DMS79 treated with DMSO at 0.1 percent for 48 hours (cell line): ENCODE results near the gene TRIM46.
"Not testable (repeated sequence)": the region's sequence is repeated elsewhere in the genome, so short reads cannot be mapped to it uniquely, and the experiment has no call there.

Experiments used
- DNase-seq: peaks from one replicate; lab custom pipeline; 2025; lab: John Stamatoyannopoulos, UW

Gene TRIM46

DNA sequence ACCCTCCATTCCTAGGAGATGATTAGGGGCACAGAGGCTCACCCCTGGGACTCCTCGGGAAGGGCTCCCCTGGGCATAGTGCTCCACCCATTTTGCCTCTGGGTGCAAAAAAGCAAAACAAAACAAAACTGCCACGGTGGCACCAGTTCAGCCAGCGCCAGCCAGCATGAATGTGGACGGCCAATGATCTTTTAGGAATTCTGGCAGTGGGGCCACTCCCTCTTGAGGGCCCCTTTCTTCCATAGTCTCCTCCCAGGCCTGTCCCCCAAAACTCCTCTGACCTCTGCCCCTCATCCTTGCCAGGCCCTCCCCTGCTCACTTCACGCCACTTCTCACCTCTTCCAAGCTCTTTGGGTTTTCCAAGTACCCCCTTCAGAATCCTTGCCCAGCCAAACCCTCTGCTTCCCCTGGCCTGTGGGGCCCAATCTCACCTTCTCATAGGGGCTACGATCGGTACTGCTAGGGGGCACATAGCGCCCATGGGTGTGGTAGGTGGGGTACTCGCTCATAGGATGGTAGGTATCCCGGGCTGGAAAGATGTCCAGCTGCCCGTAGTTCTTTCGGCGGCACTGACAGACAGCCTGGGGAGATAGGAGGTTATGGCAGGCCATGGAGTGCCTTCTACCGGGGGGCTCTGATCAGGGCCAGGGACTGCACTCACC, 13.3 kb downstream of the TRIM46 start:
- peak; percentile 56 for DNase-seq

DNA sequence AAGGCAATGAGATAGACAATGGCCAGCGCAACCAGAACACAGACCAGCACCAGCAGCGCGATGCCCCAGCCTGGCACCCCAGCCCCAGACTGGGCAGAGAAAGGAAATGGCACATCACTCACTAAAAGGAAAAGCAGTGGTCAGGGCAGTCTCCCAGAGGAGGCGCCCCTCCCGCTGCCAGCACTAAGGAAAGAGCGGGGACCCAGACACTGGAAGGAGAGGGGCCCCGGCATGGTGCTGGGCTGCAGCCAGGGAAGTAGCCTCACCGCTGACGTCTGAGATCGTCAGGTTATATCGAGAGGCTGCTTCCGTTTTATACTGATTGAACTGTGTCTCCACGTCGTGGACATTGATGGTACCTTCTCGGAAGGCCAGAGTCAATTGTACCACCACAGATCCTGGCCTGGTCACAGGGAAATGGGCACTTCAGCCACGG, 13.8 kb downstream of the TRIM46 start:
- DNase-seq, result no peak

DNA sequence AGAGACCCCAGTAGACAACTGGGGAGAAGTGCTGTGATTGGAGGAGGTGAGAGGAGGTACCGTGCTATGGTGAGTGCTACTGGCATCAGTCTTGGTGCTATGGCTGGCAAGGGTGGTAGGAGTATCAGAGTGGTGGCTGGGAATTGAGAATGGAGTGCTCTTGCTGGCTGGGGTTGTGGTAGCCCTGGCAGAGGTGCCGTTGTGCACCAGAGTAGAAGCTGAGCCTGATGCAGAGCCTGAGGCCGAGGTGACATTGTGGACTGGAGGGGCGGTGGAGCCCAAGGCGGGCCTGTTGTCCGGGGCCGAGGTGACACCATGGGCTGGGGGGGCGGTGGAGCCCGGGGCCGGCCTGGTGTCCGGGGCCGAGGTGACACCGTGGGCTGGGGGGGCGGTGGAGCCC, 14.6 kb downstream of the TRIM46 start:
- DNase-seq, result no peak

DNA sequence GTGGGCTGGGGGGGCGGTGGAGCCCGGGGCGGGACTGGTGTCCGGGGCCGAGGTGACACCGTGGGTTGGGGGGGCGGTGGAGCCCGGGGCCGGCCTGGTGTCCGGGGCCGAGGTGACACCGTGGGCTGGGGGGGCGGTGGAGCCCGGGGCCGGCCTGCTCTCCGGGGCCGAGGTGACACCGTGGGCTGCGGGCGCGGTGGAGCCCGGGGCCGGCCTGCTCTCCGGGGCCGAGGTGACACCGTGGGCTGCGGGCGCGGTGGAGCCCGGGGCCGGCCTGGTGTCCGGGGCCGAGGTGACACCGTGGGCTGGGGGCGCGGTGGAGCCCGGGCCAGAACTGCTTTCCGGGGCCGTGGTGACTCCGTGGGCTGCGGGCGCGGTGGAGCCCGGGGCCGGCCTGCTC, 16.3 kb downstream of the TRIM46 start:
- DNase-seq, result not testable (repeated sequence)

DNA sequence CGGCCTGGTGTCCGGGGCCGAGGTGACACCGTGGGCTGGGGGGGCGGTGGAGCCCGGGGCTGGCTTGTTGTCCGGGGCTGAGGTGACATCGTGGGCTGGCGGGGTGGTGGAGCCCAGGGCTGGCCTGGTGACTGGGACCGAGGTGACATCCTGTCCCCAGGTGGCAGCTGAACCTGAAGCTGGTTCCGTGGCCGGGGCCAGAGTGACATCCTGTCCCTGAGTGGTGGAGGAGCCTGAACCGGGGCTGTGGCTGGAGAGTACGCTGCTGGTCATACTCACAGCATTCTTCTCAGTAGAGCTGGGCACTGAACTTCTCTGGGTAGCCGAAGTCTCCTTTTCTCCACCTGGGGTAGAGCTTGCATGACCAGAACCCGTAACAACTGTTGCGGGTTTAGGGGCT, 18.3 kb downstream of the TRIM46 start:
- no peak for DNase-seq

DNA sequence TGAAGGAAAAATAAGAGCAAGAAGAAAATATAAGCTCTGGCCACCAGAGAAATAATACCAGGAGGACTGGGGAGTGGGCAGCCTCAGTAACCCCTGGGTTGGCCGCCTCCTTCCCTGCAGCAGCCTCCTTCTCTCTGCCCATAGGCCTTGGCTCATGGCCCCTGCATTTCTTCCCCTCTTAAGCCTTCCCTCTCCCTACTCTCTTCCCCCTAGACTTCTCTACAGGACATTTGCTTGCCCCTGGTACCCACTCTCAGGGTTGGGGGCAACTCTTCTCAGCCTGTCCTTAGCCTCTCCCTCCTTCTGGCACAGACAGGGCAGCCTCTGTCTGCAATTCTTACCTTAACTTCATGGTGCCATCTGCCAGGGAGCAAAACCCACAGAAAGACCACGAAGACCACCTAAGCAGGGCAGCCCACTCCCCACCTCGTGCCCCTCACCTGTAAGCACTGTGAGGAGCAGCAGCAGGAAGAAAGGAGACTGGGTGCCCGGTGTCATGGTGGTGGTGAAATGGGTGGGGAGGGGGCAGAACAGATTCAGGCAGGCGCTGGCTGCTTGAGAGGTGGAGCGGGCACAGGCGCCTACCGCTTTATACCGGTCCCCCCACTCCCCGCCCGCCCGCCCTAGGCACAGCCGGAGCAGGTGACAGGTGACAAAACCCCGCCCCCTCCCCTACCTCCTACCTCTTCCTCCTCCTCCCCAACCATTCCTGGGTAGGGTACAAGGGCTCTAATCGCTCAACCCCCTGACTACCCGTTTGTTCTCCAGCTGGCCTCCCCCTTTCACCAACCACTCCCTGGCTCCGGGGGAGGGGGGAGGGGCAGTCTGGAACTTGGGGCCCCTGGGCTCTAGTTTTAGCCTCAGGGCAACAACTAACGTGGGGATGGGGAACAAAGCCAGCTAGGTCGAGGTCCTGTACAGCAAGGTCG, 19.0 kb downstream of the TRIM46 start:
- DNase-seq, result peak; percentile 77

DNA sequence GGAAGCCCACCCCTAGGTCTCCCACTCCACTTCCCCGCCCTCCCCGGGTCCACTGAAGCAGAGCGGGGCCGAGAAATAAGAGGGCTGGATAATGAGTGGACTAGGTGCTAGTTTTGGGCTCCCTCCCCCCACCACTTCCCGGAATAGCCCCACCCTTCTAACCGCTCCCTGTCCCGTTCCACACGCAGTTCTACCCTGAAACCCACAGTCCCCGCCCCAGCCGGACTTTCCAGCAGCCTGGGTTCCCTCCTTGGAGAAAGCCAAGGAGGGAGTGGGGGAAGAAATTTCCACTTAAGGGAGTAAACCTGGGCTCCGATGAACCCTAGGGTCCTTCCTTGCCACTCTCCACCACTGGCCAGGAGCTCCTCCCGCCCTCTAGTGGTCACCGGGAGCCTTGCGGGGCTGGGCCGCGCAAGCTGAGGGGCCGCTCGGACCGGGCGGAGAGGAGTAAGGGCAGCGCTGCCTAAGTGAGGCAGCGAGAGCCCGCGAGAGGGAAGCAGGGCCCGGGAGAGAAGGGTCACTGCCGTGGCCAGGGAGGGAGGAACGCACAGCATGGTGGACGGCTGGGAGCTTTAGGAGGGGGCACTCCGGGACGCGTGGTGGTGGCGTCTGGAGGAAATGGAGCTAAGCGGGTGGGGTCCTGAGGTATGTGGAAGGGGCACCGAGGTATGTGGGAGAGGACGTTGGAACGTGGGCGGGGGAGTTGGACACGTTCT, 19.8 kb downstream of the TRIM46 start:
- DNase-seq, result peak; percentile 80

DNA sequence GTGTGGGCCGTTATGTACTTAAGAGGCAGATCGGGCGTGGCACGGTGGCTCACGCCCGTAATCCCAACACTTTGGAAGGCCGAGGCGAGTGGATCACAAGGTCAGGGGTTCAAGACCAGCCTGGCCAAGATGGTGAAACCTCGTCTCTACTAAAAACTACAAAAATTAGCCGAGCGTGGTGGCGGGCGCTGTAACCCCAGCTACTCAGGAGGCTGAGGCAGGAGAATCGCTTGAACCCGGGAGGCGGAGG, 20.3 kb downstream of the TRIM46 start:
- not testable (repeated sequence) for DNase-seq

DNA sequence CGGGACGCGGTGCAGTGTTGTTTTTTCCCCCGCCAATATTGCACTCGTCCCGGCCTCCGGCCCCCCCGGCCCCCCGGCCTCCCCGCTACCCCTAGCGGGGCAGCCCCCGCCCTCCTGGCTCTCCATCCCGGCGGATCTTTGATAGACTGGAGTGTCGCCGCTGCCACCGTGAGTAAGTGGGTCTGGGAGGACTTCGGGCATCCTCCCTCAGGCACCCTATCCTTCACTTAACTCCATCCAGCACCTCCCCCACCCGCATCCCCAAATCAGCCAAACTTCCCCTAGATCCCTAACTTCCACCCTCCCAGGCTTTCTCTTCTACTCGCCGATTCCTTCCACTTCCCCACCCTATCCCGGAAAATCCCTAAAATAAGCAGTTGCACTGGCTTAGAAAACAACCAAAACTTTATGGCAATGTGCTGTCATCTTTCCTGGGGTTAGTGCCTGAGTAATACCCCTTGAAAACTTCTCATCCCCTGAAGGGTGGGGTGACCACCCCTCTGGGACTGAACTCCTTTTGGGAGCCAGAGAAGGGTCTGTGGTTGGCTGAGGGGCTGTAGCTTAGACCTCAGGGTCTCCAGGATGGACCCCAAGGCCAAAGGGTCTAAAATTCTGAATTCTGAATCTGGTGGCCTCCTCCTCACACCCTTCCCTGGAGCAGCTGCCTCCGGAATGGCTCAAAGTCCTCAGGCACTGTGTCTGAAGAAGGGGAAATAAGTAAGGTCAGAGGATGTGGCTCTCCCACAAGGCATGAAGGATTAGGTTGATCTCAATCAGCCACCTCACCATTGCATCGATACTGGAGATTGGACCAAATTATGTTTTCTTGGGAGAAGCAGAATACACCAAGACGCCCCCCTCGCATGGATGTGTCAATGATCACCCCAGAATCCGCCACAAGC, 21.8 kb downstream of the TRIM46 start:
- no peak for DNase-seq

DNA sequence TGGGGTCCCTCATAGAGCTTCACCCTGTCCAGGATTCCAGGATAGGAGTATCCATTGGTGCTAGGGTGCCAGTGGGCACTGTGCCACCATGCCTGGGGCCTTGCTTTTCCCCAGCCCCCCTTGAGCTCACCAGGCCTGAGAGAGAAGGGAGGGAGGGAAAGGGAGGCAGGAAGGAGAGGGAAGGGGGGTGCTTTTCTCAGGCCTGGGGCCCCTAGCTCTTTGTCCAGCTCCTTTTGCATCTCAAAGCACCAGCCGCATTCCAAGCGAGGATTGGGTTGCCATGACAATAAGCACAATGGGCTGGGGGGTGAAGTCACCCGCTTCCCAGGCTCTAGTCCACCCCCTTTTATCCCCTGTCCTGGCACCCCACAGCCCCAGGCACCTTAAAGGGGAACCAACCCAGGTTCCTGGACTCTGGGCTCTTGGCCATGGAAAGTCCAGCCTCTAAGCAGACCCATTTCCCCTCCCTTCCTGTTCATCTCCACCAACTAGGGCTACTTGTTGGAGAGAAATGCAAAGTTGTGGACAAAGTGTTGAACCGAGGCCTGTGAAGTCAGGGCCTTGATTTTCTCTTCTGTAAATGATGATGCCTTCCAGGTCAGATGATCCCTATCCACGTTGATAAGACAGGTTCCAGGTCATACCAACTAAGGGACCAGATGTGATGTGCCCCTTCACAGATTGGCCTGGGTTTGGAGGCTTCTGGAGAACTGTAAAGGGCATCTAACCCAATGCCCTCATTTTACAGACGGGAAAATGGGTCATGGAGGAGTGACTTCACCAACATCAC, 22.6 kb downstream of the TRIM46 start:
- no peak for DNase-seq

DNA sequence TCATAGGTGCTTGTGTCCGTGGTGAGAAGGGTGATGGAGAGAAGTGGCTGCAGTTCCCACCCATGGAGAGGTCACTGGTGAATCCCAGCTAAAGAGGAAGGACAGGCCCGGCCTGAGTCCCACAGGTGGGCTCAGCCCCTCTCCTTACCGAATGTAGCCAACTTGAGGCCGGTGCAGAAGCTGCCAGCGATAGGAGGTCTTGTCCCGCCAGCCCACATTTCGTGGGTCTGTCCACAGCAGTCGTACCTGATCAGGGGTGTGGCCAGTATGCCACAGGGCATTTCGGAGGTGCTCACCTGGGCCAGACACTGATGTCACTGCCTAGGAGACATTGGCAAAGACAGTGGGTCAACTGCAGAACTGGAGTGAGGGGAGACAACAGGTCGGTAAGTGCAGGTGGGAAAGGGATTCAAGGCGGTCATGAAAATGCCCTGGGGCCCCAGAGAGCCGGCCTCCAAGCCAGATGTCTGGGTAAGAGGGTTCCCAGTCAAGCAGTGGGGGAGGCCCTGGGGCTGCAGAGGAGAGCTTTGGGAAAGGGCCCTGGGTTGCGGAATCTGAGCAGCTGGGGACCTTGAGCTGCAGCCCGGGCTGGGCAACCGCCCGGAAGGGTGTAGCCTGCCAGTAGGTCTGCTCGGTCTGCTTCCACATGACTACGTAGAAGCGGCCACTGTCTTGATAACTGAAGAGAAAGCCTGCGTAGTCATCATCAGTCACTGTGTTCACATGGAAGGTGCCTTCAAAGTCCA, 23.4 kb downstream of the TRIM46 start:
- DNase-seq, result no peak

DNA sequence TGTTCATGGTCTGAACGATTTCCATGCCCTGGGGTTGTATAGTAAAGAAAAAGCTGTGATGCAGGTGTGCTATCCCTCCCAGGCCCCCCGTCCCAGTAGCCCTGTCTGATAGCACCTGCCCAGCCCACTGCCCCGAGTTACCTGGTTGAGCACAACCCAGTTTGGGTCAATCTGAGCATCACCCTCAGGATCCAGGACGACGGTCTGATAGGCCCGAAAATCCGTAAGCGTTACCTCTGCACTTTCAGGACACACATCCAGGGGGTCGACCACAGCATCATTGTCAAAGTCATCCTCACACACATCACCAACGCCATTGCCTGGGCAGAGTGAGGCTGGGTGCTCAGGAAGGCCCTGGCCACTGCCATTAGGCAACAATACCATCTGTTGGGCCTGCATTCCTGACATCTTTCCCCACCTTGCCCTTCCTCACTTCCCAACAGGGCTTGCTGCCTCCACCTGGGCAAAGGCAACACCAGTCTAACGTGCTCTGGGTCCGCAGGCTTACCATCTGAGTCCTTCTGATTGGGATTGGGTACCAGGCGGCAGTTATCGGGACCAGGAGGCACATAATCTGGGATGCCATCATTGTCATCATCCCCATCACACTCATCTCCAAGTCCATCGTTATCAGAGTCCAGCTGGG, 24.4 kb downstream of the TRIM46 start:
- DNase-seq, result no peak

DNA sequence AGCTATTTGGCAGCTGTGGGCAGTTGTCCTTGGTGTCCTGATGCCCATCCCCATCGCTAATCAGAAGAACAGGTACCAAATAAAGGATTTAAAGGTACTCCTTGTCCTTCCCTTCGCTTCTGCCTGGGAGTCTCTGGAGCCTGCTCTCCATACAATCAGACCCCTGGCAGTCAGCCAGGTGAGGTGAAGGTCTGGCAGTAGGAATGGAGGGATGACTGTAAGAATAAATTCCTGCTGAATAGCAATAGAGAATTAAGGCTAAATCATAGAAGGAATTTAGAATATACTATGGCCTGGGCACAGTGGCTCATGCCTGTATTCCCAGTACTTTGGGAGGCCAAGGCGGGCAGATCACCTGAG, 24.9 kb downstream of the TRIM46 start:
- DNase-seq, result no peak

DNA sequence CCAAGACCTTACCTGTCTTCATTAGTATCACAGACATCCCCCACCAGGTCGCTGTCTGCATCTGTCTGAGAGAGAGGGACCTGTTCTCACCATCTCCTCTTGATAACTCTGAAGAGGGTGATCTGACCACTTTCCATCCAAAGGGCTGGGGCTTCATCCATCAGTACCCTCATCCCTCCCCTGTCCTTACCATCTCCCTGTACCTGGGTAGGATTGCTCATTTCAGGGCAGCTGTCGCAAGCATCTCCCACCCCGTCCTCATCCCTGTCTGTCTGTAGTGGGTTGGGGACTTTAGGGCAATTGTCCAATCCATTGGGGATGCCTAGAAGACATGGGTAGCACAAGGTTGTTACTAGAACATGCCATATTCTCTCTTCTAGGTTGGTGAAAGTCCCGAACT, 26.1 kb downstream of the TRIM46 start:
- no peak for DNase-seq

DNA sequence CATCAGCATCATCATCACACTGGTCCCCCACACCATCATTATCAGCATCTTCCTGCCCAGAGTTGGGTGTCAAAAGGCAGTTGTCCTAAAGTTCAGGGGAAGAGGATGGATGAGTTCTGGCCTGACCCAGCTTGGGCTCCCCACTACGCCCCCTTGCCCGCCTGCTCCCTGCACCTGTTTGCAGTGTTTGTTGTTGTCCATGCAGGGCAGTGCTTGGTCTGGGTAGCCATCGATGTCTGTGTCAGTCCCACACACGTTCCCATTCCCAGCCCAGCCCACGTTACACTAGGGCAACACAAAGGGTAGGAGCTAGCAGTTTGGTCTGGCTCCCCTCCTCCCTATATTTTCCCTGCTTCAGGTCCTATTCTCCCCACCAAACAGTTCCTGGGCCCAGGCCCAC, 27.3 kb downstream of the TRIM46 start:
- no peak for DNase-seq

DNA sequence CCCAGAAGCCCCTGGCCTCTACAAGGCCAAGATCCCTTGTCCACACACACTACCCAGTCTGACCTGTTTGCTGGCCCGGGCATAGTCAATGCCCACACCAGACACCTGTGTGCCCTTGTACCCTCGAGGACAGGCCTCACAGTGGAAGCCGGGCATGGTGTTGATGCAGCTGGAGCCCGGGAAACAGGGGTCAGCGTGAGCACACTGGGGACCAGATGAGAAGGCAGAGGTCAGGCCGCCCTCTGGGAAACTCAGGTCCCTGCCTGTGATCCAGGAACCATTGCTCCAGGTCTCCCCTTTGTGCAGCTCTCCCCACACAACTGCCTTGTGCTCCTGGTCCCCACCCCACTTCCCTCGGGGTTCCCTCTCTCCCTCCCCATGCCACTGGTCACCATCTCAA, 28.5 kb downstream of the TRIM46 start:
- DNase-seq, result no peak

DNA sequence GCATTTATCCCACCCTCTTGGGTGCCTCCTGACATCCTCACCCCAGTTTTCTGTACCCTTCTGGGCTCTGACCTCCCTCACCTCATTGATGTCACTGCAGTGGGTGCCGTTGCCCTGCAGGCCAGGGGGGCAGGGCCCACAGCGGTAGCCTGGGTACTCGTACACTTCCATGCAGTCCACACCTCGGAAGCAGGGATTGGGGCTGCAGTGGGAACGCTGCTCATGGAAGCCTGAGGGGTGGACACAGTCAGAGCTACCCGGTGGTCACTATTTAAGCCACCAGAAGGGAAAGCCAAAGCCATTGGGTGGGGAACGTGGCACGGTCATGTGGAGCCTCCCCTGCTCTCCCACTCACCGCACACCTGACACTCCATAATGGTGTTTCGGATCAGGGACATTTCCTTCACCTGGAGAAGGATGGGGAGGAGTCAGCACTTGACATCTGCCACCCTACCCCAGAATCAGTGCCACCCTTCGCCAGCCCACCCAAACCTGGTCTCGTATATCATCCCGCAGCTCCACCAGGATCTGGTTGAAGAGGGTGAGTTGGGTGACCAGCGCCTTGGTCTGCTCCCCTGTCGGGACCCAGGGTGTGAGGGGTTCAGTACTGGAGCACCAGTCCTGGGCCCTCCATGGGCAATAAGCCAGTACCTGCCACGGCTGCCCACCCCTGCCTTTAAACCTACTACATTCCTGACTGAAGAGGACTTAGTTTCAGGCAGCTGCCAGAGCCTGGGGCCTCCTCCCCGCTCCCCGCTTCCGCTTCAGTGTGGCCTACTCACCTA, 29.3 kb downstream of the TRIM46 start:
- no peak for DNase-seq

DNA sequence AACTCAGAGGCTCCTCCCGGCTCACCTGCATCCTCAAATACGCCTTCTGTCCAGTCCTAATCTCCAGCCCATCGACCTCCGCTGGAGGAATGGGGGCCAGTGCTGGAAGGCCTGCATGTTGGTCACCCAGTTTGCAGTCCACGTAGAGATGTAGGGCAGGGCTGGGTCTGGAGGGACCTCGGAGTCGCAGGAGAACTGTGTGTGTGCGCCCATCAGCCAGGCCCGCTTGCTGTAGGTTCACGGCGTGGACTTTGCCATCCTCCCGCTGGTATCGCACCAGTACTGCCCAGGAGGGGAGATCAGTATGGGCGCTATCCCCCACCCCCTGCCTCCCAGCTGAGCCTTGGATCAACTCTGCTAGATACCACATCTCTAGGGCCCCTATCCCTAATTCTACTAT, 31.4 kb downstream of the TRIM46 start:
- no peak for DNase-seq

DNA sequence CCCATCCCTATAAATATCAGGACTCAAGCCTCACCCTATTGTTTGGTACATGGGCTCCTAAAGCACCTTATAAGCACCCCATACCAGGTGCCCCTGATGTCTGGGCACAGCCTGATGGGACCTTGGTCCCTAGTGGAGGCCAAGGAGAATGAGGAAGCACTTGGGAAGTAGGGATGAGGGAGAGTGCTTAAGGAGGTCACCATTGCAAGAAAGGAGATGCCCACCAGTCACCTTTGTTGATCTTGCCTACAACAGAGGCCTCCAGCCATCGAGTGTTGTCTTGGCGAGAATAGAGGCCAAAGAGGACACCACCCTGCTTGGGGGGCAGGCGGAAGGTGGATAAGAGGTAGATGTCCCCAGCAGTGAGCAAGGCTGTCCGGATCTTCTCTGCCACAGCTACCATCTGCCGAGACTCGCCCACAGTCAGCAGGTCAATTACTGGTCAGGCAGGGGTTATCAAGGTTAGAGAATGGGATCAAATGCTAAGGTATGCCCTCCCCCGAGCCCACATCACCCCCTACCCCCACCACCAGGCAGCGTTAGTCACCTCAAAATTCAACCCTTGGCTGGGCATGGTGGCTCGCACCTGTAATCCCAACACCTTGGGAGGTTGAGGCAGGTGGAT, 32.4 kb downstream of the TRIM46 start:
- no peak for DNase-seq
